Renal cortex interstitium (tissue), 11 donors: ENCODE data around the gene TACO1. TPM values are rescaled to one million over a fixed set of nuclear protein-coding genes. Genes with fewer than 3 reads are reported as not detected.

ENCODE experiments used
- DNase-seq, 11 donors: peaks; one replicate each; pipeline ENCODE4 v3.0.0-alpha.2; 2013; ENCODE audit warnings: low read depth in 9 of 11, low spot score in 4 of 11; ENCODE audit errors: extremely low read depth in 1 of 11
- polyA plus RNA-seq, 3 donors: library from polyadenylated mRNA; unstranded; fragments of 120-200 nt; gene quantifications; one replicate each; pipeline ENCODE4 v1.2.1, GENCODE V29; 2013; ENCODE audit not compliant: insufficient read length in 3 of 3

TACO1 gene
- polyA plus RNA-seq, 3 donors, result 25.9 to 29.9 (median 27.8) TPM

DNA sequence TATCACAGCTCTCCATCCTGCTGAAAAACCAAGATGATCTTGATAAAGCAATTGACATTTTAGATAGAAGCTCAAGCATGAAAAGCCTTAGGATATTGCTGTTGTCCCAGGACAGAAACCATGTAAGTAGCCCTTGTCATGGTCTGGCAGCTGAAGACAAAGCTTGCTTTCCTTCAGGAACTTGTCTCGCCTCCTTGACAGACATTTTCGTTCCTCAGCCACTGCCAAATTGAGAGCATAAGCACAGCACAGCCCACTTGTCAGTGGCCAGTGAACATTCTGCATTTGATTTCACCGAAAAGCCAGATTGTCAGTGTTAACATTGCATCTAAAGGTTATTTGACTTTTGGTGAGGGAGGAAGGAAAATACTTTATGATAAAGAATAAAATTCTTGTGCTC lies 57.1 kb downstream of the TACO1 start:
- no peak for DNase-seq

Other genes with a start within 250 kb of the TACO1 start
- gene CYB561, start 154.6 kb upstream of the TACO1 start, polyA plus RNA-seq, result 10 to 100 TPM; 22.5 to 34.5 (median 26.4) TPM
- gene ACE, start 123.8 kb upstream of the TACO1 start, polyA plus RNA-seq, result 10 to 100 TPM; 12.2 to 20.3 (median 14.7) TPM
- gene KCNH6, start 77.5 kb upstream of the TACO1 start, polyA plus RNA-seq, result 1 to 10 TPM; 1.7 to 2.7 (median 2.3) TPM
- 100 to 1,000 TPM; 104 to 115 (median 114) TPM for gene DCAF7, start 50.4 kb upstream of the TACO1 start, polyA plus RNA-seq
- 10 to 100 TPM; 25.3 to 30.9 (median 29.4) TPM for gene MAP3K3, start 21.5 kb downstream of the TACO1 start, polyA plus RNA-seq
- 10 to 100 TPM; 23.0 to 38.2 (median 28.2) TPM for gene LIMD2, start 99.2 kb downstream of the TACO1 start, polyA plus RNA-seq
- 10 to 100 TPM; 46.1 to 73.6 (median 48.7) TPM for gene STRADA, start 140.9 kb downstream of the TACO1 start, polyA plus RNA-seq
- gene CCDC47, start 172.7 kb downstream of the TACO1 start, polyA plus RNA-seq, result 100 to 1,000 TPM; 103 to 120 (median 109) TPM
- gene DDX42, start 173.3 kb downstream of the TACO1 start, polyA plus RNA-seq, result 100 to 1,000 TPM; 169 to 205 (median 197) TPM
- 100 to 1,000 TPM; 175 to 204 (median 203) TPM for gene PSMC5, start 226.5 kb downstream of the TACO1 start, polyA plus RNA-seq
- gene FTSJ3, start 226.8 kb downstream of the TACO1 start, polyA plus RNA-seq, result 10 to 100 TPM; 62.6 to 81.3 (median 68.4) TPM
- gene SMARCD2, start 241.8 kb downstream of the TACO1 start, polyA plus RNA-seq, result 10 to 100 TPM; 50.3 to 63.5 (median 61.8) TPM